Upper lobe of left lung (tissue), 6 donors: ENCODE data around the gene PRKCA. TPM values are rescaled to one million over a fixed set of nuclear protein-coding genes. Genes with fewer than 3 reads are reported as not detected.

Source experiments
- ATAC-seq, 2 donors: fragments of 200-7000 bp; cut with Tn5 transposase; one replicate each; pipeline ENCODE4 v1.9.1; 2022; ENCODE audit warnings: mild to moderate bottlenecking in 2 of 2, moderate library complexity in 2 of 2; ENCODE audit not compliant: low FRiP score in 2 of 2
- DNase-seq, 2 donors: peaks; one replicate each; pipeline ENCODE4 v3.0.0-alpha.2; 2019 to 2020
- H3K27ac ChIP-seq, 4 donors: fragments of 200-600 bp; sonication (generic); one replicate each; pipeline ENCODE4 v1.5.1; 2016 to 2019
- H3K27me3 ChIP-seq, 4 donors: fragments of 200-600 bp; sonication (generic); one replicate each; pipeline ENCODE4 v1.5.1; 2017 to 2019
- H3K36me3 ChIP-seq, 4 donors: fragments of 200-600 bp; sonication (generic); one replicate each; pipeline ENCODE4 v1.5.1; 2016 to 2019
- H3K4me1 ChIP-seq, 4 donors: fragments of 200-600 bp; sonication (generic); one replicate each; pipeline ENCODE4 v1.5.1; 2018 to 2019
- H3K4me3 ChIP-seq, 4 donors: fragments of 200-600 bp; sonication (generic); one replicate each; pipeline ENCODE4 v1.5.1; 2017 to 2019; ENCODE audit warnings: mild to moderate bottlenecking in 2 of 4, moderate library complexity in 1 of 4
- H3K9me3 ChIP-seq, 4 donors: fragments of 200-600 bp; sonication (generic); one replicate each; pipeline ENCODE4 v1.5.1; 2018 to 2019
- EP300 ChIP-seq, 4 donors: sonication (generic); formaldehyde crosslinking; IDR thresholded peaks; one replicate each; pipeline ENCODE4 v1.5.1; 2017; ENCODE audit warnings: antibody characterized with exemption in 4 of 4, control low read depth in 2 of 4
- POLR2A ChIP-seq, 4 donors: fragments of 450-650 bp; IDR thresholded peaks; one replicate each; pipeline ENCODE4 v1.5.1; 2016 to 2017; ENCODE audit warnings: antibody characterized with exemption in 4 of 4, mild to moderate bottlenecking in 2 of 4
- POLR2AphosphoS5 ChIP-seq, 2 donors: sonication (generic); formaldehyde crosslinking; IDR thresholded peaks; one replicate each; pipeline ENCODE4 v1.5.1; 2017; ENCODE audit warnings: antibody characterized with exemption in 2 of 2
- WGBS, 2 donors: methylation state at CpG; one replicate each; pipeline ENCODE4 v1.1.5; 2017 to 2018; 5-methylcytosine and 5-hydroxymethylcytosine counted together
- total RNA-seq, 6 donors: library from RNA; depleted of rRNA in 4 of 6; stranded (reverse); fragments of >200 nt in 4 of 6; gene quantifications; one replicate each; pipeline versions ENCODE4 v1.1.0 to v1.2.1, GENCODE V29; 2016 to 2021
- TF ChIP-seq, protein P1 (sequence below), 6 experiments: fragments of 450-650 bp in 4 of 6; fragments of 200-600 bp in 2 of 6; sonication (generic) in 2 of 6; IDR thresholded peaks; one replicate each; pipeline ENCODE4 v1.5.1; 2016 to 2019; ENCODE audit warnings: antibody characterized with exemption in 6 of 6
- donor health status: DM: no; HTN: no; CAD: no; lungs with moderate emphysema.
- donor health status: DM: no; HTN: yes; CAD: no; lungs with severe emphysema.

PRKCA gene
- total RNA-seq, 6 donors from 2014 or later: 10.9 to 29.3 (median 18.0) TPM

DNA sequence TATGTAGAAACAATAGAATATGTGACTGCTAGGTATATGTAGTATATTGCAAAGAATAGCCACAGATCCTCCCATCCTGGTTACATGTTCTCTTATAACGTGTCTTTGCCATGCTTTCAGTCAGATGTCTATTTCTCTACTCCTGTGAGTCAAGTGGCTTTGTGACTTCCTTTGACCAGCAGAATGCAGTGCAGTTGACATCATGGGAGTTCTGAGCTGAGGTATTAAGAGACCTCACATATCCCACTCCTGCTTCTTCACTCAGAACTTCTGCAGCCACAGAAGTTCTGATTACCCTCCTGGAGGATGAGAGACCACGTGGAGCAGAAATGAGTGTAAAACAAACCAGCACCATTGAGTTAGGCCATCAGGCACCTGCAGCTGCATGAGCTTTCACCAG lies 222.5 kb downstream of the PRKCA start:
- no peaks in the 10 kb centered on the region for H3K4me1 ChIP-seq
- no peak overlapping the region for H3K4me3 ChIP-seq
- no peak for DNase-seq
- no peaks in the 10 kb centered on the region for H3K9me3 ChIP-seq
- no peak for TF ChIP-seq POLR2A (IDR thresholded peaks at IDR 0.05)
- TF ChIP-seq, protein P1, sequence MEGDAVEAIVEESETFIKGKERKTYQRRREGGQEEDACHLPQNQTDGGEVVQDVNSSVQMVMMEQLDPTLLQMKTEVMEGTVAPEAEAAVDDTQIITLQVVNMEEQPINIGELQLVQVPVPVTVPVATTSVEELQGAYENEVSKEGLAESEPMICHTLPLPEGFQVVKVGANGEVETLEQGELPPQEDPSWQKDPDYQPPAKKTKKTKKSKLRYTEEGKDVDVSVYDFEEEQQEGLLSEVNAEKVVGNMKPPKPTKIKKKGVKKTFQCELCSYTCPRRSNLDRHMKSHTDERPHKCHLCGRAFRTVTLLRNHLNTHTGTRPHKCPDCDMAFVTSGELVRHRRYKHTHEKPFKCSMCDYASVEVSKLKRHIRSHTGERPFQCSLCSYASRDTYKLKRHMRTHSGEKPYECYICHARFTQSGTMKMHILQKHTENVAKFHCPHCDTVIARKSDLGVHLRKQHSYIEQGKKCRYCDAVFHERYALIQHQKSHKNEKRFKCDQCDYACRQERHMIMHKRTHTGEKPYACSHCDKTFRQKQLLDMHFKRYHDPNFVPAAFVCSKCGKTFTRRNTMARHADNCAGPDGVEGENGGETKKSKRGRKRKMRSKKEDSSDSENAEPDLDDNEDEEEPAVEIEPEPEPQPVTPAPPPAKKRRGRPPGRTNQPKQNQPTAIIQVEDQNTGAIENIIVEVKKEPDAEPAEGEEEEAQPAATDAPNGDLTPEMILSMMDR (IDR thresholded peaks at IDR 0.05): no peak
- TF ChIP-seq EP300 (IDR thresholded peaks at IDR 0.05): no peak
- TF ChIP-seq POLR2AphosphoS5 (IDR thresholded peaks at IDR 0.05): no peak
- no peak for ATAC-seq
- H3K36me3 ChIP-seq: no peaks in the 10 kb centered on the region
- H3K27ac ChIP-seq: no peak overlapping the region
- no peaks in the 10 kb centered on the region for H3K27me3 ChIP-seq
- WGBS, 2 donors: 93 to 94% methylated on average over 2 of the region's 2 CpGs

GRCh38 chr17:66525338-66525737 lies 222.9 kb downstream of the PRKCA start:
- H3K4me3 ChIP-seq: no peak overlapping the region
- ATAC-seq (no peak), DNase-seq (no peak)
- no peaks in the 10 kb centered on the region for H3K9me3 ChIP-seq
- H3K36me3 ChIP-seq: no peaks in the 10 kb centered on the region
- TF ChIP-seq EP300 (IDR thresholded peaks at IDR 0.05) (no peak), POLR2A (IDR thresholded peaks at IDR 0.05) (no peak), POLR2AphosphoS5 (IDR thresholded peaks at IDR 0.05) (no peak)
- TF ChIP-seq, protein P1 (IDR thresholded peaks at IDR 0.05): no peak
- WGBS, 2 donors: 73 to 77% methylated on average over 4 of the region's 4 CpGs
- H3K27me3 ChIP-seq: no peaks in the 10 kb centered on the region
- no peak overlapping the region for H3K27ac ChIP-seq
- H3K4me1 ChIP-seq: no peaks in the 10 kb centered on the region

GRCh38 chr17:66526827-66527226 lies 224.4 kb downstream of the PRKCA start:
- Histone ChIP-seq H3K27me3 (no peaks in the 10 kb centered on the region), H3K9me3 (no peaks in the 10 kb centered on the region), H3K4me3 (no peak overlapping the region), H3K27ac (no peak overlapping the region), H3K36me3 (no peaks in the 10 kb centered on the region), H3K4me1 (no peaks in the 10 kb centered on the region)
- 88 to 92% methylated on average over 4 of the region's 4 CpGs for WGBS, 2 donors
- ATAC-seq (no peak), DNase-seq (no peak)
- TF ChIP-seq POLR2A (IDR thresholded peaks at IDR 0.05): no peak
- TF ChIP-seq EP300 (IDR thresholded peaks at IDR 0.05): no peak
- TF ChIP-seq, protein P1 (IDR thresholded peaks at IDR 0.05): no peak
- TF ChIP-seq POLR2AphosphoS5 (IDR thresholded peaks at IDR 0.05): no peak

DNA sequence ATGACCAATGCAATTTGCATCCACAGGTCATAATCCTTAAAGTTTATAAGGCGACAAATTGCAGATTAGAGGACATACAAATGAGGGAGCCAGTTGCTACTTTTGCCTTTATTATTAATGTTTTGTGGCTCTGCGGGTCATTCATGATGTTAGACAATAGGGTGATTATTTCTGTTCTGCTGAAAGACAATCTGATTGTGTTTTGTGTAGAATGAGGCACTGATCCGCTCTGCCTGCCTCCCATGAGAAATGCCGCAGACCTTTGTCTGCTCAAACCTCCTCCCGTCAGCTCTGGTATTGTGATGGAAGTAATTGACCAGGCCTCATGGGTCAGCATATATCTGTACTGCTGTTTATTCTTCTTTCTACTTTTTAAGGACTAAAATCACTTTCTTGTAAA lies 224.9 kb downstream of the PRKCA start:
- DNase-seq: no peak
- no peaks in the 10 kb centered on the region for H3K9me3 ChIP-seq
- H3K27ac ChIP-seq: no peak overlapping the region
- no peaks in the 10 kb centered on the region for H3K4me1 ChIP-seq
- no peaks in the 10 kb centered on the region for H3K27me3 ChIP-seq
- TF ChIP-seq POLR2A (IDR thresholded peaks at IDR 0.05) (no peak), EP300 (IDR thresholded peaks at IDR 0.05) (no peak)
- TF ChIP-seq, protein P1 (IDR thresholded peaks at IDR 0.05): no peak
- no peak overlapping the region for H3K4me3 ChIP-seq
- ATAC-seq: no peak
- H3K36me3 ChIP-seq: no peaks in the 10 kb centered on the region
- WGBS, 2 donors: 92 to 98% methylated on average over 5 of the region's 5 CpGs

- Histone ChIP-seq H3K27ac (no peak overlapping the region), H3K9me3 (no peaks in the 10 kb centered on the region), H3K27me3 (no peaks in the 10 kb centered on the region), H3K4me1 (no peaks in the 10 kb centered on the region), H3K4me3 (no peak overlapping the region), H3K36me3 (no peaks in the 10 kb centered on the region)
- DNase-seq (no peak), ATAC-seq (no peak)
- no peak for TF ChIP-seq POLR2AphosphoS5 (IDR thresholded peaks at IDR 0.05)
- TF ChIP-seq EP300 (IDR thresholded peaks at IDR 0.05): no peak
- no peak for TF ChIP-seq POLR2A (IDR thresholded peaks at IDR 0.05)
- TF ChIP-seq, protein P1 (IDR thresholded peaks at IDR 0.05): no peak
- WGBS, 2 donors: 92 to 94% methylated on average over 5 of the region's 5 CpGs
These were observed 229.5 kb downstream of the PRKCA start for GRCh38 chr17:66531851-66532295.
